HepG2 (cell line): ENCODE results near the gene LLGL2. TPM values are rescaled to one million over a fixed set of nuclear protein-coding genes. Genes with fewer than 3 reads are reported as not detected.

Experiments used
- ADNP ChIP-seq: sonication (generic); formaldehyde crosslinking; IDR thresholded peaks from 2 replicates; pipeline ENCODE4 v1.4.0; 2020; ENCODE audit warnings: missing genetic modification reagents
- BCL6 ChIP-seq: IDR thresholded peaks from 2 replicates; pipeline ENCODE4 v1.6.1; 2016; ENCODE audit warnings: missing genetic modification reagents, missing compliant biosample characterization
- BRD4 ChIP-seq: sonication (generic); formaldehyde crosslinking; IDR thresholded peaks from 2 replicates; pipeline ENCODE4 v1.4.0; 2020; ENCODE audit warnings: missing genetic modification reagents
- DR1 ChIP-seq: sonication (generic); formaldehyde crosslinking; IDR thresholded peaks from 2 replicates; pipeline ENCODE4 v1.8.0; 2021; ENCODE audit warnings: mild to moderate bottlenecking, missing genetic modification reagents, inconsistent platforms
- ETV6 ChIP-seq: sonication (generic); formaldehyde crosslinking; conservative IDR thresholded peaks from 2 replicates; pipeline ENCODE4 v1.4.0; 2020; ENCODE audit warnings: missing genetic modification reagents
- FOSL1 ChIP-seq: sonication (generic); formaldehyde crosslinking; IDR thresholded peaks from 2 replicates; pipeline ENCODE4 v1.9.0; 2021; ENCODE audit warnings: missing genetic modification reagents, borderline replicate concordance
- KLF13 ChIP-seq: sonication (generic); formaldehyde crosslinking; IDR thresholded peaks from 2 replicates; pipeline ENCODE4 v1.4.0; 2020; ENCODE audit warnings: mild to moderate bottlenecking, missing genetic modification reagents
- MED1 ChIP-seq: sonication (generic); formaldehyde crosslinking; IDR thresholded peaks from 2 replicates; pipeline ENCODE4 v1.4.0; 2020; ENCODE audit warnings: missing genetic modification reagents
- NFKBIZ ChIP-seq: IDR thresholded peaks from 2 replicates; pipeline ENCODE4 v1.6.1; 2018; ENCODE audit warnings: missing genetic modification reagents, missing compliant biosample characterization
- NFRKB ChIP-seq: fragments of 450-650 bp; IDR thresholded peaks from 2 replicates; pipeline ENCODE4 v1.6.1; 2017
- PHF20 ChIP-seq: sonication (generic); formaldehyde crosslinking; IDR thresholded peaks from 2 replicates; pipeline ENCODE4 v1.5.0; 2020; ENCODE audit warnings: mild to moderate bottlenecking, missing genetic modification reagents
- RCOR2 ChIP-seq: IDR thresholded peaks from 2 replicates; pipeline ENCODE4 v1.6.1; 2016; ENCODE audit warnings: missing biosample characterization, missing genetic modification reagents
- SIX1 ChIP-seq: sonication (generic); formaldehyde crosslinking; IDR thresholded peaks from 2 replicates; pipeline ENCODE4 v1.4.0; 2020; ENCODE audit warnings: missing genetic modification reagents, borderline replicate concordance
- SIX4 ChIP-seq: sonication (generic); formaldehyde crosslinking; IDR thresholded peaks from 2 replicates; pipeline ENCODE4 v1.4.0; 2020; ENCODE audit warnings: missing genetic modification reagents
- TMF1 ChIP-seq: sonication (generic); formaldehyde crosslinking; IDR thresholded peaks from 2 replicates; pipeline ENCODE4 v1.8.1; 2022; ENCODE audit warnings: low read depth, missing genetic modification reagents
- ZNF225 ChIP-seq: sonication (generic); formaldehyde crosslinking; IDR thresholded peaks from 2 replicates; pipeline ENCODE4 v1.4.0; 2020; ENCODE audit warnings: mild to moderate bottlenecking, missing genetic modification reagents
- ZNF331 ChIP-seq: sonication (generic); formaldehyde crosslinking; IDR thresholded peaks from 2 replicates; pipeline ENCODE4 v1.4.0; 2020; ENCODE audit warnings: missing genetic modification reagents
- ZNF350 ChIP-seq: sonication (generic); formaldehyde crosslinking; IDR thresholded peaks from 2 replicates; pipeline ENCODE4 v1.4.0; 2020; ENCODE audit warnings: mild to moderate bottlenecking, low read depth, missing genetic modification reagents, borderline replicate concordance
- ZNF547 ChIP-seq: sonication (generic); formaldehyde crosslinking; IDR thresholded peaks from 2 replicates; pipeline ENCODE4 v1.5.1; 2020; ENCODE audit warnings: mild to moderate bottlenecking, missing genetic modification reagents
- polyA plus RNA-seq, 8 experiments: library from polyadenylated mRNA; depleted of rRNA in 3 of 8; stranded (reverse) in 7 of 8; unstranded in 1 of 8; fragments of >200 nt; fragmentation: Illumina TruSeq in 4 of 8; extraction: Trizol in 4 of 8; gene quantifications; 2 replicates each; pipeline versions ENCODE4 v1.2.1 to v1.2.3, GENCODE V29; 2011 to 2016; ENCODE audit warnings: low read depth in 4 of 8, missing spikeins in 1 of 8, mixed read lengths in 1 of 8; ENCODE audit not compliant: insufficient read depth in 1 of 8
- total RNA-seq, 5 experiments: library from RNA; depleted of rRNA; stranded (reverse); fragments of >200 nt; fragmentation: Illumina TruSeq; extraction: Trizol; gene quantifications; 2 replicates each; pipeline ENCODE4 v1.2.3, GENCODE V29; 2016; ENCODE audit warnings: low read depth in 1 of 5
- TF ChIP-seq, protein P1 (sequence below): sonication (generic); formaldehyde crosslinking; IDR thresholded peaks from 2 replicates; pipeline ENCODE4 v1.8.1; 2023; ENCODE audit warnings: mild to moderate bottlenecking, missing genetic modification reagents, borderline replicate concordance
- TF ChIP-seq, protein P2 (sequence below): sonication (generic); formaldehyde crosslinking; IDR thresholded peaks from 2 replicates; pipeline ENCODE4 v1.5.0; 2020; ENCODE audit warnings: missing genetic modification reagents
- TF ChIP-seq, protein P3 (sequence below): sonication (generic); formaldehyde crosslinking; IDR thresholded peaks from 2 replicates; pipeline ENCODE4 v1.4.0; 2020; ENCODE audit warnings: mild to moderate bottlenecking, missing genetic modification reagents, borderline replicate concordance
- TF ChIP-seq, protein P4 (sequence below): sonication (generic); formaldehyde crosslinking; IDR thresholded peaks from 2 replicates; pipeline ENCODE4 v1.5.0; 2020; ENCODE audit warnings: missing genetic modification reagents

LLGL2 gene
- total and polyA plus RNA-seq, 2 of the 13 experiments (the other 11 are each of a cell fraction or from before 2014, with no cell fraction given), result 83.0 to 86.7 TPM

DNA sequence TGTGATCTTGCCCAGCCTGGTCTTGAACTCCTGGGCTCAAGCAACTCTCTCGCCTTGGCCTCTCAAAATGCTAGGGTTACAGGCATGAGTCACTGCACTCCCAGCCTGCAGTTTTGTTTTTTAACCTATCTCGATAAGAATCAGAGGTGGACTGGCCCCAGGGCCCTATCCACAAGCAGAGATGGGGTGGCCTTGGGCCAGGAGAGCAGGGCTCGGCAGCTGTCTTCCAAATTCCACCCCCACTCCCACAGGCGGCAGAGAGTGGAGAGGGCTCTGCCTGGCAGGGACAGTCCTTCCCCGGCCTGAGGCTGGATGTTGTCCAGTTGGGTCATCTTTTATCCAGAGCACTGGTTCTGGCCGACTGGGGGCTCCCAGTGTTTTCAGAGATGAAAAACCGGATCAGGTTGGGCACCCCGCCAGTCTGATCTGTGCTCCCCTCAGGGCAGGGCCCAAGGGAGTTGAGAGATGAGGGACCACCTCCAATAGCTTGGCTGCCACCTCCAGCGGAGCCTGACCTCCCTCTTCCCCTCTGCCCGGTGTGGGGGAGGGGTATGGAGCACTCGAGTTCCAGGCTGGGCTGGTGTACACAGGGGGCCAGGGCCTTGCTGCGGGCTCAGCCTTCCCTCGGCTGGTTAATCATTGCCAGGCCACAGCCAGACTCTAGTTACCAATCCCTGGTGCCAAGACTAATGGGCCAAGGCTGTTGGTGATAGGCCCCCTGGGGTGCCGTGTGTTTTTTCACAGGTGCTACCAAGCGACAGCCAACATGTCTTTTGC, 31.8 kb downstream of the LLGL2 start (continued):
- TF ChIP-seq ZNF547 (CRISPR knock-in tag) (peak; percentile 83; the same call in 1 of the 2 replicates), ADNP (CRISPR knock-in tag) (peak; percentile 68; the same call in 1 of the 2 replicates), NFKBIZ (CRISPR knock-in tag) (peak; percentile 39; the same call in 1 of the 2 replicates), RCOR2 (CRISPR knock-in tag) (peak; percentile 66), ETV6 (CRISPR knock-in tag) (no peak), KLF13 (CRISPR knock-in tag) (no peak), BRD4 (CRISPR knock-in tag) (peak; percentile 74; the same call in 1 of the 2 replicates), DR1 (CRISPR knock-in tag) (peak; percentile 75; the same call in 1 of the 2 replicates), FOSL1 (CRISPR knock-in tag) (peak; percentile 48; the same call in 1 of the 2 replicates), ZNF225 (CRISPR knock-in tag) (no peak; the same call in 1 of the 2 replicates), SIX4 (CRISPR knock-in tag) (no peak), PHF20 (CRISPR knock-in tag) (no peak), ZNF331 (CRISPR knock-in tag) (peak; percentile 89), BCL6 (CRISPR knock-in tag) (peak; percentile 95), SIX1 (peak; percentile 57; the same call in 1 of the 2 replicates), ZNF350 (CRISPR knock-in tag) (peak; percentile 98), NFRKB (no peak), MED1 (CRISPR knock-in tag) (peak; percentile 89), TMF1 (CRISPR knock-in tag) (peak; percentile 98)
- TF ChIP-seq, protein P1, sequence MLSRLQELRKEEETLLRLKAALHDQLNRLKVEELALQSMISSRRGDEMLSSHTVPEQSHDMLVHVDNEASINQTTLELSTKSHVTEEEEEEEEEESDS, result peak; percentile 97
- TF ChIP-seq, protein P2, sequence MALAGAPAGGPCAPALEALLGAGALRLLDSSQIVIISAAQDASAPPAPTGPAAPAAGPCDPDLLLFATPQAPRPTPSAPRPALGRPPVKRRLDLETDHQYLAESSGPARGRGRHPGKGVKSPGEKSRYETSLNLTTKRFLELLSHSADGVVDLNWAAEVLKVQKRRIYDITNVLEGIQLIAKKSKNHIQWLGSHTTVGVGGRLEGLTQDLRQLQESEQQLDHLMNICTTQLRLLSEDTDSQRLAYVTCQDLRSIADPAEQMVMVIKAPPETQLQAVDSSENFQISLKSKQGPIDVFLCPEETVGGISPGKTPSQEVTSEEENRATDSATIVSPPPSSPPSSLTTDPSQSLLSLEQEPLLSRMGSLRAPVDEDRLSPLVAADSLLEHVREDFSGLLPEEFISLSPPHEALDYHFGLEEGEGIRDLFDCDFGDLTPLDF (CRISPR knock-in tag), result no peak
- TF ChIP-seq, protein P3, sequence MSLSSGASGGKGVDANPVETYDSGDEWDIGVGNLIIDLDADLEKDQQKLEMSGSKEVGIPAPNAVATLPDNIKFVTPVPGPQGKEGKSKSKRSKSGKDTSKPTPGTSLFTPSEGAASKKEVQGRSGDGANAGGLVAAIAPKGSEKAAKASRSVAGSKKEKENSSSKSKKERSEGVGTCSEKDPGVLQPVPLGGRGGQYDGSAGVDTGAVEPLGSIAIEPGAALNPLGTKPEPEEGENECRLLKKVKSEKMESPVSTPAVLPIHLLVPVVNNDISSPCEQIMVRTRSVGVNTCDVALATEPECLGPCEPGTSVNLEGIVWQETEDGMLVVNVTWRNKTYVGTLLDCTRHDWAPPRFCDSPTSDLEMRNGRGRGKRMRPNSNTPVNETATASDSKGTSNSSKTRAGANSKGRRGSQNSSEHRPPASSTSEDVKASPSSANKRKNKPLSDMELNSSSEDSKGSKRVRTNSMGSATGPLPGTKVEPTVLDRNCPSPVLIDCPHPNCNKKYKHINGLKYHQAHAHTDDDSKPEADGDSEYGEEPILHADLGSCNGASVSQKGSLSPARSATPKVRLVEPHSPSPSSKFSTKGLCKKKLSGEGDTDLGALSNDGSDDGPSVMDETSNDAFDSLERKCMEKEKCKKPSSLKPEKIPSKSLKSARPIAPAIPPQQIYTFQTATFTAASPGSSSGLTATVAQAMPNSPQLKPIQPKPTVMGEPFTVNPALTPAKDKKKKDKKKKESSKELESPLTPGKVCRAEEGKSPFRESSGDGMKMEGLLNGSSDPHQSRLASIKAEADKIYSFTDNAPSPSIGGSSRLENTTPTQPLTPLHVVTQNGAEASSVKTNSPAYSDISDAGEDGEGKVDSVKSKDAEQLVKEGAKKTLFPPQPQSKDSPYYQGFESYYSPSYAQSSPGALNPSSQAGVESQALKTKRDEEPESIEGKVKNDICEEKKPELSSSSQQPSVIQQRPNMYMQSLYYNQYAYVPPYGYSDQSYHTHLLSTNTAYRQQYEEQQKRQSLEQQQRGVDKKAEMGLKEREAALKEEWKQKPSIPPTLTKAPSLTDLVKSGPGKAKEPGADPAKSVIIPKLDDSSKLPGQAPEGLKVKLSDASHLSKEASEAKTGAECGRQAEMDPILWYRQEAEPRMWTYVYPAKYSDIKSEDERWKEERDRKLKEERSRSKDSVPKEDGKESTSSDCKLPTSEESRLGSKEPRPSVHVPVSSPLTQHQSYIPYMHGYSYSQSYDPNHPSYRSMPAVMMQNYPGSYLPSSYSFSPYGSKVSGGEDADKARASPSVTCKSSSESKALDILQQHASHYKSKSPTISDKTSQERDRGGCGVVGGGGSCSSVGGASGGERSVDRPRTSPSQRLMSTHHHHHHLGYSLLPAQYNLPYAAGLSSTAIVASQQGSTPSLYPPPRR (CRISPR knock-in tag), result peak; percentile 76; the same call in 1 of the 2 replicates
- TF ChIP-seq, protein P4, sequence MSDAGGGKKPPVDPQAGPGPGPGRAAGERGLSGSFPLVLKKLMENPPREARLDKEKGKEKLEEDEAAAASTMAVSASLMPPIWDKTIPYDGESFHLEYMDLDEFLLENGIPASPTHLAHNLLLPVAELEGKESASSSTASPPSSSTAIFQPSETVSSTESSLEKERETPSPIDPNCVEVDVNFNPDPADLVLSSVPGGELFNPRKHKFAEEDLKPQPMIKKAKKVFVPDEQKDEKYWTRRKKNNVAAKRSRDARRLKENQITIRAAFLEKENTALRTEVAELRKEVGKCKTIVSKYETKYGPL (CRISPR knock-in tag), result no peak
